ENCODE results near the gene NAP1L5.

DNA sequence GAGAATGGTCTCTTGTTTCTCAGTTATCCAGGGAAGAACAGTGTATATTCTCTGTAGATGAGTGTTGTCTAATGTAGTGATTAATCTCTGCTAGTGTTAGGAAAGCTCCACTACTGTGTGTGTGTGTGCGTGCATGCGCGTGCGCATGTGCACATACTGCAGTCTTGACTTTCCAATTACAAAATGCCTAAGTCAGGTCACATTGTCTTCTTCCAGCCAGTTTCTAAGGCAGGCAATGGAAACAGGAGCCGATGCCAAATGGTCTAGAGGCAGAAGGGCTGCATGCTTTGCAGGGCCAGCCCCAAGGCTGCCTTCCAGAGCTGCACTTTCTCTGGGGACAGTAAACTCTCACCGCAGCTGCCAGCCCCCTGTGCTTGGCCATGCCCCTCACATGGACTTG lies 30.5 kb upstream of the NAP1L5 start:
- no peak for TF ChIP-seq EZH2 (IDR thresholded peaks at IDR 0.05)
- TF ChIP-seq FOXP2 (optimal IDR thresholded peaks at IDR 0.05; ENCODE audit: control extremely low read depth, extremely low read length, insufficient read depth), result no peak
- no peak for TF ChIP-seq POLR2AphosphoS5 (IDR thresholded peaks at IDR 0.05; ENCODE audit: borderline replicate concordance, low read depth, low read length)
